Neuron (in vitro differentiated cells): Measurements from ENCODE around the gene ZP2.
"Not testable (repeated sequence)": the region's sequence is repeated elsewhere in the genome, so short reads cannot be mapped to it uniquely, and the experiment has no call there.

ENCODE experiments used
- H2AFZ ChIP-seq: one replicate; pipeline ENCODE4 v1.6.1; 2013; ENCODE audit warnings: low read depth, mild to moderate bottlenecking, inconsistent platforms, low read length, moderate library complexity
- H3K27me3 ChIP-seq: one replicate; pipeline ENCODE4 v1.6.1; 2013; ENCODE audit warnings: low read length; ENCODE audit not compliant: insufficient read depth
- H3K36me3 ChIP-seq: one replicate; pipeline ENCODE4 v1.6.1; 2013; ENCODE audit warnings: low read length; ENCODE audit not compliant: insufficient read depth
- H3K4me1 ChIP-seq: one replicate; pipeline ENCODE4 v1.6.1; 2013; ENCODE audit warnings: low read length; ENCODE audit not compliant: insufficient read depth
- H3K4me3 ChIP-seq: 2 replicates; pipeline ENCODE4 v1.5.1; 2013; ENCODE audit warnings: mild to moderate bottlenecking, low read length, moderate library complexity
- H3K9me3 ChIP-seq: one replicate; pipeline ENCODE4 v1.6.1; 2013; ENCODE audit warnings: low read length

ZP2 gene

GRCh38 chr16:21183995-21184394 is 27.4 kb downstream of the ZP2 start:
- Histone ChIP-seq H2AFZ (no peak overlapping the region), H3K36me3 (peaks cover 10% of the 10 kb centered on the region), H3K4me1 (no peaks in the 10 kb centered on the region), H3K27me3 (no peaks in the 10 kb centered on the region), H3K4me3 (no peak overlapping the region), H3K9me3 (peaks cover 10% of the 10 kb centered on the region)

- Histone ChIP-seq H3K4me1 (no peaks in the 10 kb centered on the region), H3K4me3 (no peak overlapping the region), H3K27me3 (no peaks in the 10 kb centered on the region), H3K9me3 (peaks cover 12% of the 10 kb centered on the region), H3K36me3 (peaks cover 10% of the 10 kb centered on the region), H2AFZ (no peak overlapping the region)
Measured at GRCh38 chr16:21179983-21180365, 31.4 kb downstream of the ZP2 start.

- Histone ChIP-seq H3K27me3 (no peaks in the 10 kb centered on the region), H3K4me1 (no peaks in the 10 kb centered on the region), H3K4me3 (no peak overlapping the region), H2AFZ (no peak overlapping the region), H3K36me3 (peaks cover 16% of the 10 kb centered on the region), H3K9me3 (peaks cover 12% of the 10 kb centered on the region)
Measured at GRCh38 chr16:21179126-21179982, 32.0 kb downstream of the ZP2 start.

- peaks cover 28% of the 10 kb centered on the region for H3K36me3 ChIP-seq
Measured at GRCh38 chr16:21175397-21175796, 36.0 kb downstream of the ZP2 start.

GRCh38 chr16:21172650-21173049 is 38.7 kb downstream of the ZP2 start:
- Histone ChIP-seq H3K36me3 (peaks cover 31% of the 10 kb centered on the region), H3K4me1 (no peaks in the 10 kb centered on the region), H3K27me3 (no peaks in the 10 kb centered on the region), H3K9me3 (no peaks in the 10 kb centered on the region), H3K4me3 (no peak overlapping the region), H2AFZ (no peak overlapping the region)

More at GRCh38 chr16:21175397-21175796, 36.0 kb downstream of the ZP2 start:
- no peak overlapping the region for H2AFZ ChIP-seq
- no peaks in the 10 kb centered on the region for H3K4me1 ChIP-seq
- no peaks in the 10 kb centered on the region for H3K27me3 ChIP-seq
- H3K4me3 ChIP-seq, result no peak overlapping the region
- H3K9me3 ChIP-seq, result peaks cover 2% of the 10 kb centered on the region

GRCh38 chr16:21170116-21170515 is 41.3 kb downstream of the ZP2 start:
- peaks cover 40% of the 10 kb centered on the region for H3K36me3 ChIP-seq
- not testable (repeated sequence) for H3K4me3 ChIP-seq, H3K9me3 ChIP-seq, H2AFZ ChIP-seq, H3K4me1 ChIP-seq, H3K27me3 ChIP-seq

- H3K9me3 ChIP-seq, result no peaks in the 10 kb centered on the region
- no peak overlapping the region for H3K4me3 ChIP-seq
- peaks cover 40% of the 10 kb centered on the region for H3K36me3 ChIP-seq
- no peaks in the 10 kb centered on the region for H3K4me1 ChIP-seq
- H3K27me3 ChIP-seq, result no peaks in the 10 kb centered on the region
- no peak overlapping the region for H2AFZ ChIP-seq
Measured at GRCh38 chr16:21169249-21169981, 42.0 kb downstream of the ZP2 start.

GRCh38 chr16:21167929-21168602 is 43.3 kb downstream of the ZP2 start:
- H3K36me3 ChIP-seq, result peaks cover 40% of the 10 kb centered on the region
- H2AFZ ChIP-seq, result no peak overlapping the region
- no peaks in the 10 kb centered on the region for H3K27me3 ChIP-seq
- H3K4me1 ChIP-seq, result no peaks in the 10 kb centered on the region
- no peaks in the 10 kb centered on the region for H3K9me3 ChIP-seq
- H3K4me3 ChIP-seq, result no peak overlapping the region

- H2AFZ ChIP-seq, result no peak overlapping the region
- no peaks in the 10 kb centered on the region for H3K27me3 ChIP-seq
- no peaks in the 10 kb centered on the region for H3K4me1 ChIP-seq
- H3K36me3 ChIP-seq, result peaks cover 46% of the 10 kb centered on the region
- no peaks in the 10 kb centered on the region for H3K9me3 ChIP-seq
- no peak overlapping the region for H3K4me3 ChIP-seq
Measured at GRCh38 chr16:21167360-21167759, 44.0 kb downstream of the ZP2 start.

GRCh38 chr16:21166561-21166961 is 44.8 kb downstream of the ZP2 start:
- Histone ChIP-seq H3K4me1 (no peaks in the 10 kb centered on the region), H2AFZ (no peak overlapping the region), H3K9me3 (no peaks in the 10 kb centered on the region), H3K4me3 (no peak overlapping the region), H3K36me3 (peaks cover 45% of the 10 kb centered on the region), H3K27me3 (no peaks in the 10 kb centered on the region)

- Histone ChIP-seq H2AFZ (no peak overlapping the region), H3K4me3 (no peak overlapping the region), H3K36me3 (peaks cover 42% of the 10 kb centered on the region), H3K27me3 (no peaks in the 10 kb centered on the region), H3K4me1 (no peaks in the 10 kb centered on the region), H3K9me3 (no peaks in the 10 kb centered on the region)
Measured at GRCh38 chr16:21164521-21165168, 46.7 kb downstream of the ZP2 start.

- Histone ChIP-seq H3K4me1 (peaks cover 6% of the 10 kb centered on the region), H3K4me3 (no peak overlapping the region), H2AFZ (no peak overlapping the region), H3K27me3 (no peaks in the 10 kb centered on the region), H3K36me3 (peaks cover 36% of the 10 kb centered on the region), H3K9me3 (no peaks in the 10 kb centered on the region)
Measured at GRCh38 chr16:21163576-21163975, 47.8 kb downstream of the ZP2 start.
